Natural killer cell treated with Interleukin-12 subunit alpha and Interleukin-12 subunit beta and Interleukin-15 and Interleukin-18, amount 100 ng/mL, for 72 hours (primary cell): ENCODE data around the gene ACSM4. TPM values are rescaled to one million over a fixed set of nuclear protein-coding genes. Genes with fewer than 3 reads are reported as not detected.
"Not testable (repeated sequence)": the region's sequence is repeated elsewhere in the genome, so short reads cannot be mapped to it uniquely, and the experiment has no call there.

ENCODE experiments used
- ATAC-seq, 2 donors: fragments of 150-1000 bp; cut with Tn5 transposase in 1 of 2; sonication (Bioruptor Pico), chemical (Tn5 transposase) in 1 of 2; 2 replicates each; pipeline ENCODE4 v1.10.0; 2021
- DNase-seq: peaks from one replicate; pipeline ENCODE4 v3.0.0; 2022; ENCODE audit warnings: low spot score
- H3K27ac Mint-ChIP-seq, 2 donors: 1 replicate in 1 of 2; 2 replicates in 1 of 2; pipeline ENCODE4 v1.8.0; 2022; ENCODE audit warnings: mixed read lengths in 2 of 2, mild to moderate bottlenecking in 1 of 2, moderate library complexity in 1 of 2
- H3K27me3 Mint-ChIP-seq, 2 donors: 1 replicate in 1 of 2; 2 replicates in 1 of 2; pipeline ENCODE4 v1.8.0; 2022; ENCODE audit warnings: mixed read lengths in 2 of 2
- H3K36me3 Mint-ChIP-seq: one replicate; pipeline ENCODE4 v1.8.0; 2022; ENCODE audit warnings: mixed read lengths
- H3K4me1 Mint-ChIP-seq, 2 donors: 1 replicate in 1 of 2; 2 replicates in 1 of 2; pipeline ENCODE4 v1.8.0; 2022; ENCODE audit warnings: low read depth in 2 of 2, mixed read lengths in 2 of 2, mild to moderate bottlenecking in 1 of 2
- H3K4me3 Mint-ChIP-seq: one replicate; pipeline ENCODE4 v1.8.0; 2022; ENCODE audit warnings: mixed read lengths
- H3K9me3 Mint-ChIP-seq: 2 replicates; pipeline ENCODE4 v1.8.0; 2022; ENCODE audit warnings: mixed read lengths
- total RNA-seq, 2 donors: library from RNA; stranded (reverse); gene quantifications; one replicate each; pipeline ENCODE4 v1.2.3, GENCODE V29; 2022

The ACSM4 gene
- total RNA-seq = not detected

GRCh38 chr12:7303772-7304171 is at the start of gene ACSM4:
Gene ACSM4, plus strand, starts transcription at chr12:7304072. Its CDS starts 260 bp downstream, at chr12:7304332.
- Mint-ChIP-seq H3K36me3 (no peaks in the 10 kb centered on the region), H3K27ac (no peak within 1 kb of the TSS), H3K27me3 (peaks cover 16 to 44% of the 10 kb centered on the region in 2 donors), H3K4me3 (no peak within 1 kb of the TSS), H3K4me1 (no peaks in the 10 kb centered on the region), H3K9me3 (no peaks in the 10 kb centered on the region)
- ATAC-seq = no peak
- no peak for DNase-seq

GRCh38 chr12:7259060-7259459 is 44.8 kb upstream of the ACSM4 start:
- H3K4me3 Mint-ChIP-seq = no peak overlapping the region
- no peaks in the 10 kb centered on the region for H3K9me3 Mint-ChIP-seq

DNA sequence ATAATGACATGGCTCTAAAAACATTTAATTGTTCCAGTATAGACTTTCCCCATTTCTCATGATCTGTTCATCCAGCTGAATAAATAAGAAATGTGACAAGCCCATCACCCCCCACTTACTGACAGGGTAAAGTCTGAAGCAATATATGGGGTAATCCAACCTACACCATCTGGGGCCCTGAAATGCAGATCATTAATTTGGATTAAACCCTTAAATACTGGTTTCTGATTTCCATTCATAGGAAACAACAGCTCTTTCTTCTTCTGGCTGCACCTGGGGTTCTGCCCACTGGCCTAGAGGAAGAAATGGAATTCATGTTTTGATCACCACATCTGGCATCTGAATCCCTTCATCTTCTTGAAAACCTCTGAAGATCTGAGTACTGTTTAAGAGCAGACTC is 39.3 kb upstream of the ACSM4 start:
- ATAC-seq = no peak
- H3K27ac Mint-ChIP-seq = no peak overlapping the region

More at GRCh38 chr12:7259060-7259459, 44.8 kb upstream of the ACSM4 start:
- Mint-ChIP-seq H3K27me3 (peaks cover 20 to 28% of the 10 kb centered on the region in 2 donors), H3K36me3 (no peaks in the 10 kb centered on the region), H3K27ac (no peak overlapping the region), H3K4me1 (no peaks in the 10 kb centered on the region)
- DNase-seq = no peak
- no peak for ATAC-seq

GRCh38 chr12:7265251-7265650 is 38.6 kb upstream of the ACSM4 start:
- peaks cover 17 to 28% of the 10 kb centered on the region in 2 donors for H3K27me3 Mint-ChIP-seq
- no peak for ATAC-seq
- H3K36me3 Mint-ChIP-seq = no peaks in the 10 kb centered on the region
- H3K4me1 Mint-ChIP-seq = no peaks in the 10 kb centered on the region
- no peak for DNase-seq
- no peak overlapping the region for H3K4me3 Mint-ChIP-seq
- H3K9me3 Mint-ChIP-seq = no peaks in the 10 kb centered on the region
- no peak overlapping the region for H3K27ac Mint-ChIP-seq

More for the DNA sequence above, 39.3 kb upstream of the ACSM4 start:
- DNase-seq = no peak
- no peaks in the 10 kb centered on the region for H3K9me3 Mint-ChIP-seq
- H3K36me3 Mint-ChIP-seq = no peaks in the 10 kb centered on the region
- peaks cover 20 to 35% of the 10 kb centered on the region in 2 donors for H3K27me3 Mint-ChIP-seq
- H3K4me1 Mint-ChIP-seq = no peaks in the 10 kb centered on the region
- H3K4me3 Mint-ChIP-seq = no peak overlapping the region

GRCh38 chr12:7269273-7269672 is 34.6 kb upstream of the ACSM4 start:
- Mint-ChIP-seq H3K4me1 (no peaks in the 10 kb centered on the region), H3K27me3 (peaks cover 16 to 33% of the 10 kb centered on the region in 2 donors), H3K4me3 (no peak overlapping the region), H3K9me3 (no peaks in the 10 kb centered on the region), H3K27ac (no peak overlapping the region), H3K36me3 (no peaks in the 10 kb centered on the region)
- DNase-seq (no peak), ATAC-seq (no peak)

DNA sequence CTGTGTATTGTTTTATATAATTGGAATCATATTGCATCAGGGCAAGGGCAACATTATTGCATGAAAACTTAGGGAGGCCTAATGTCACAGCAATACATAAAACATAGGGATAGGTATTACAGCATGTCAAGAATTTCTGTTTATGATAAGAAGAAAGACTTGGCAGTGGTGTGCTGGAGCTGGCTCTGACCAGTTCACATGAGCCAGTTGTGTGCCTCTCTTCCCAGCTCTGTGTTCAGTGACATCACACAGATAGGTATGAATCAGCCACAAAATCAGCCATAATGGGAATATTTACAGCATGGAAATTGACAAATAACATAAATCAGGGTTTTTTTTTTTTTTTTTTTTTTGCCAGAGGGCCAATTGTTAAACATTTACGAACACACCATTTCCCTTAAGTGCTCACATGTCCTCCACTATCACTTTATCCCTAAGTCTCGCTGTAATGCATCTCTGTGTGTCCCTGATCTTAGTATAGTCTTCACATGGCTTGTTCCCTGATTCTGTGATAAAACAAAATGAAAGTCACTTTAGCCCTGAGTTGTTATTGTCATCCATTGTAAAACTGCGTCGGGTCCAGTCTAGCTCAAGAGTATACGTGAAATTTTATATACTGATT is 31.9 kb upstream of the ACSM4 start:
- Mint-ChIP-seq H3K9me3 (peaks cover 2% of the 10 kb centered on the region), H3K27ac (no peak overlapping the region), H3K4me3 (no peak overlapping the region), H3K36me3 (peaks cover 4% of the 10 kb centered on the region), H3K27me3 (peaks cover 28 to 59% of the 10 kb centered on the region in 2 donors), H3K4me1 (no peaks in the 10 kb centered on the region)
- DNase-seq (no peak), ATAC-seq (no peak)

GRCh38 chr12:7275482-7275881 is 28.4 kb upstream of the ACSM4 start:
- H3K4me3 Mint-ChIP-seq, H3K9me3 Mint-ChIP-seq, DNase-seq, ATAC-seq, H3K27ac Mint-ChIP-seq, H3K4me1 Mint-ChIP-seq: not testable (repeated sequence)
- peaks cover 32 to 59% of the 10 kb centered on the region in 2 donors for H3K27me3 Mint-ChIP-seq
- peaks cover 11% of the 10 kb centered on the region for H3K36me3 Mint-ChIP-seq

DNA sequence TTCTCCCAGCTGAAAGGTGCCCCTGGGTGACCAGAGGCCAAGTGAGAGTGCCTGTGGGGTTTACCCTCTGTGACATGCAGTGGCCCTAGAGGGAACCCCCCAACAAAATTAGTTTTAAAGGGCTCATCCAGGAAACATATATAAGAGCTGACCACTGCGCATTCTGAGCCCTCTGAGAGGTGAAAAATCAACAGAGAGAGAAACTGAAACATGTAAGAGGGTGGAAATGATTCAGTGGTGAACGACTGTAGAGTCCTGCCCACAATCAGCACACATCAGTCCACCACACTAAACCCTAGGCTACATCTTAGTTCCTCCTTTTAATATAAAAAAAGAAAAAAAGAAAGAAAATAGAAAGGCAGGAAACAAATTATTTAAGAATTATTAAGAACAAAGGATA is 21.0 kb upstream of the ACSM4 start:
- Mint-ChIP-seq H3K36me3 (peaks cover 27% of the 10 kb centered on the region), H3K9me3 (peaks cover 10% of the 10 kb centered on the region), H3K4me3 (no peak overlapping the region)

GRCh38 chr12:7289743-7290142 is 14.1 kb upstream of the ACSM4 start:
- H3K27me3 Mint-ChIP-seq = peaks cover 16 to 22% of the 10 kb centered on the region in 2 donors
- H3K4me3 Mint-ChIP-seq = no peak overlapping the region
- peaks cover 13% of the 10 kb centered on the region for H3K9me3 Mint-ChIP-seq
- peaks cover 21% of the 10 kb centered on the region for H3K36me3 Mint-ChIP-seq
- no peak overlapping the region for H3K27ac Mint-ChIP-seq
- no peaks in the 10 kb centered on the region for H3K4me1 Mint-ChIP-seq
- ATAC-seq (no peak), DNase-seq (no peak)

More for the DNA sequence above, 21.0 kb upstream of the ACSM4 start:
- H3K4me1 Mint-ChIP-seq = no peaks in the 10 kb centered on the region
- ATAC-seq (peak in 1 of 2 donors; percentile 36), DNase-seq (no peak)
- H3K27ac Mint-ChIP-seq = no peak overlapping the region
- peaks cover 29 to 50% of the 10 kb centered on the region in 2 donors for H3K27me3 Mint-ChIP-seq

- not testable (repeated sequence) for DNase-seq, ATAC-seq, H3K27ac Mint-ChIP-seq, H3K4me1 Mint-ChIP-seq, H3K4me3 Mint-ChIP-seq
- Mint-ChIP-seq H3K27me3 (peaks cover 11 to 15% of the 10 kb centered on the region in 2 donors), H3K36me3 (peaks cover 18% of the 10 kb centered on the region), H3K9me3 (peaks cover 12% of the 10 kb centered on the region)
These were observed 13.3 kb upstream of the ACSM4 start for GRCh38 chr12:7290588-7290987.

- Mint-ChIP-seq H3K27me3 (peaks cover 10 to 11% of the 10 kb centered on the region in 2 donors), H3K4me1 (no peaks in the 10 kb centered on the region), H3K36me3 (peaks cover 6% of the 10 kb centered on the region), H3K27ac (no peak overlapping the region), H3K4me3 (no peak overlapping the region), H3K9me3 (peaks cover 3% of the 10 kb centered on the region)
- DNase-seq (no peak), ATAC-seq (no peak)
These were observed 11.6 kb upstream of the ACSM4 start for GRCh38 chr12:7292300-7292699.

DNA sequence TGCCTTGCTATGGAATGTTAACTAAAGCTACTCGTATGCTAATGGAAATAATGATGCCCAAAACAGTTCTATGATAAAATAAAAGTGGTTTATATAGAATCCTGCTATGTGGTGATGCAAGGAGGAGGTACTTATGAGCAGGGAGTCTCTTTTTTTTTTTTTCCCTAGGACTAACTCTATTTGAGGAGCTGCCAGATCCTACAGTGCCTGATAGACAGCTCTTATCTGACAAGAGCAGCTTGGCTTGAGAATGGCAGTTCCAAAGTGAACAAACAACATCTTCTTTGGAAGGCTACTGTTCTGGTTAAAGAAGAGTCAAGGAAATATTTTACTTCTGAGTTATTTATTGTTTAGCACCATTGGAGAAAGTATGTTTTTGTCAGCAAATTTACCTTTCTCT is 10.2 kb upstream of the ACSM4 start:
- Mint-ChIP-seq H3K27me3 (peaks cover 9 to 13% of the 10 kb centered on the region in 2 donors), H3K36me3 (peaks cover 6% of the 10 kb centered on the region)

GRCh38 chr12:7295529-7295928 is 8.3 kb upstream of the ACSM4 start:
- Mint-ChIP-seq H3K36me3 (peaks cover 3% of the 10 kb centered on the region), H3K4me1 (no peaks in the 10 kb centered on the region), H3K4me3 (no peak overlapping the region), H3K27me3 (peaks cover 14 to 25% of the 10 kb centered on the region in 2 donors), H3K27ac (no peak overlapping the region), H3K9me3 (peaks cover 1% of the 10 kb centered on the region)
- DNase-seq (no peak), ATAC-seq (no peak)

More for the DNA sequence above, 10.2 kb upstream of the ACSM4 start:
- DNase-seq (no peak), ATAC-seq (no peak)
- H3K4me1 Mint-ChIP-seq = no peaks in the 10 kb centered on the region
- no peak overlapping the region for H3K27ac Mint-ChIP-seq
- H3K9me3 Mint-ChIP-seq = peaks cover 3% of the 10 kb centered on the region
- no peak overlapping the region for H3K4me3 Mint-ChIP-seq

GRCh38 chr12:7297865-7298264 is 6.0 kb upstream of the ACSM4 start:
- no peak for ATAC-seq
- no peaks in the 10 kb centered on the region for H3K36me3 Mint-ChIP-seq
- no peaks in the 10 kb centered on the region for H3K9me3 Mint-ChIP-seq

More at GRCh38 chr12:7297865-7298264, 6.0 kb upstream of the ACSM4 start:
- Mint-ChIP-seq H3K4me3 (no peak overlapping the region), H3K27me3 (peaks cover 15 to 40% of the 10 kb centered on the region in 2 donors), H3K27ac (no peak overlapping the region), H3K4me1 (no peaks in the 10 kb centered on the region)
- no peak for DNase-seq
